H1 (cell line): ENCODE measurements around the gene ABCC11.

ENCODE experiments used
- CHD1 ChIP-seq: IDR thresholded peaks from 2 replicates; pipeline ENCODE4 v1.6.1; 2012; ENCODE audit warnings: low read depth, low read length, improper control_type of control experiment
- EP300 ChIP-seq, 2 experiments: IDR thresholded peaks; 1 replicate in 1 of 2; 2 replicates in 1 of 2; pipeline ENCODE4 v1.6.1; 2011 to 2012; ENCODE audit warnings: low read depth in 2 of 2, low read length in 2 of 2, mild to moderate bottlenecking in 2 of 2, borderline replicate concordance in 1 of 2, inconsistent platforms in 1 of 2, moderate library complexity in 1 of 2
- GABPA ChIP-seq: IDR thresholded peaks from 2 replicates; pipeline ENCODE4 v1.6.1; 2011; ENCODE audit warnings: mild to moderate bottlenecking, low read length, moderate library complexity, borderline replicate concordance; ENCODE audit not compliant: insufficient read depth
- NRF1 ChIP-seq: IDR thresholded peaks from 2 replicates; pipeline ENCODE4 v1.6.1; 2011; ENCODE audit warnings: mild to moderate bottlenecking, low read depth, low read length, improper control_type of control experiment
- POLR2A ChIP-seq, 2 experiments: IDR thresholded peaks; 1 replicate in 1 of 2; 2 replicates in 1 of 2; pipeline ENCODE4 v1.6.1; 2011; ENCODE audit warnings: low read depth in 2 of 2, low read length in 2 of 2, mild to moderate bottlenecking in 2 of 2; ENCODE audit errors: control extremely low read depth in 1 of 2
- POLR2AphosphoS5 ChIP-seq: IDR thresholded peaks from 2 replicates; pipeline ENCODE4 v1.6.1; 2011; ENCODE audit warnings: low read depth, low read length
- TAF1 ChIP-seq: IDR thresholded peaks from 2 replicates; pipeline ENCODE4 v1.6.1; 2011; ENCODE audit warnings: mild to moderate bottlenecking, low read depth, low read length
- TF ChIP-seq, protein P1 (sequence below), 3 experiments: IDR thresholded peaks; 1 replicate in 2 of 3; 2 replicates in 1 of 3; pipeline versions ENCODE4 v1.5.1 to v1.6.1; 2011; ENCODE audit warnings: low read length in 3 of 3, mild to moderate bottlenecking in 3 of 3, inconsistent platforms in 2 of 3, low read depth in 1 of 3, moderate library complexity in 1 of 3; ENCODE audit not compliant: insufficient read depth in 1 of 3; ENCODE audit errors: control extremely low read depth in 1 of 3

DNA sequence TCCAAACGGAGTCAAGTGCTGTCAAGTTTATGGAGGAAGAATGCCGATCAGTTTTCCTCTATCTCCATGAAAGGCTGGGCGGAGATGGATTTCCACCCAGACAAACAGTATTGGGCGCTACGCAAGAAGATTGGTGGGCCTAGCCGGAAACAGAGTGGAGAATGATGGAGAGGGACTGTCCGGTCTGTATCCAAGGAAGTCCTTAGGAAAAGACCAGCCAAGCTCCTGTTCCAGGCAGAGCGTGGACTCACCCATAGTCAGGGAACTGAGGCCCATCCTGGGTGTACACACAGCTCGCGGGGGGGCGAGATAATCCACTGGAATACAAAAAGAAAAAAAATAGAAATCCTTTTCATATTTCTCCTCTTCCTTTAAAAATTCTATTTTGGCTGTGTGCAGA, 90.0 kb downstream of the ABCC11 start:
- TF ChIP-seq, protein P1, sequence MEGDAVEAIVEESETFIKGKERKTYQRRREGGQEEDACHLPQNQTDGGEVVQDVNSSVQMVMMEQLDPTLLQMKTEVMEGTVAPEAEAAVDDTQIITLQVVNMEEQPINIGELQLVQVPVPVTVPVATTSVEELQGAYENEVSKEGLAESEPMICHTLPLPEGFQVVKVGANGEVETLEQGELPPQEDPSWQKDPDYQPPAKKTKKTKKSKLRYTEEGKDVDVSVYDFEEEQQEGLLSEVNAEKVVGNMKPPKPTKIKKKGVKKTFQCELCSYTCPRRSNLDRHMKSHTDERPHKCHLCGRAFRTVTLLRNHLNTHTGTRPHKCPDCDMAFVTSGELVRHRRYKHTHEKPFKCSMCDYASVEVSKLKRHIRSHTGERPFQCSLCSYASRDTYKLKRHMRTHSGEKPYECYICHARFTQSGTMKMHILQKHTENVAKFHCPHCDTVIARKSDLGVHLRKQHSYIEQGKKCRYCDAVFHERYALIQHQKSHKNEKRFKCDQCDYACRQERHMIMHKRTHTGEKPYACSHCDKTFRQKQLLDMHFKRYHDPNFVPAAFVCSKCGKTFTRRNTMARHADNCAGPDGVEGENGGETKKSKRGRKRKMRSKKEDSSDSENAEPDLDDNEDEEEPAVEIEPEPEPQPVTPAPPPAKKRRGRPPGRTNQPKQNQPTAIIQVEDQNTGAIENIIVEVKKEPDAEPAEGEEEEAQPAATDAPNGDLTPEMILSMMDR (IDR thresholded peaks at IDR 0.05; ENCODE audit: control extremely low read depth in 1 of 3, insufficient read depth in 1 of 3, low read depth in 1 of 3, low read length in 3 of 3) = no peak
- no peak for TF ChIP-seq CHD1
- no peak for TF ChIP-seq TAF1
- no peak for TF ChIP-seq EP300 (IDR thresholded peaks at IDR 0.05; ENCODE audit: borderline replicate concordance in 1 of 2, low read depth in 2 of 2, low read length in 2 of 2)
- no peak for TF ChIP-seq POLR2A (IDR thresholded peaks at IDR 0.05; ENCODE audit: control extremely low read depth in 1 of 2, low read depth in 2 of 2, low read length in 2 of 2)
- TF ChIP-seq NRF1 = no peak
- TF ChIP-seq GABPA = no peak
- no peak for TF ChIP-seq POLR2AphosphoS5
